H9 (cell line): ENCODE results near the gene GRB10. TPM values are rescaled to one million over a fixed set of nuclear protein-coding genes. Genes with fewer than 3 reads are reported as not detected.

Experiments used
- DNase-seq: peaks from one replicate; pipeline ENCODE4 v3.0.0-alpha.2; 2017
- H2AFZ ChIP-seq: one replicate; pipeline ENCODE4 v1.6.1; 2013; ENCODE audit warnings: mild to moderate bottlenecking, low read length, control low read depth, moderate library complexity
- H2AK5ac ChIP-seq: 2 replicates; pipeline ENCODE4 v1.6.1; 2013; ENCODE audit warnings: low read length, control low read depth, mixed read lengths; ENCODE audit not compliant: insufficient read length
- H2BK120ac ChIP-seq: one replicate; pipeline ENCODE4 v1.6.1; 2013; ENCODE audit warnings: low read depth, mild to moderate bottlenecking, low read length, control low read depth, inconsistent platforms; ENCODE audit not compliant: poor library complexity, severe bottlenecking
- H2BK12ac ChIP-seq: 2 replicates; pipeline ENCODE4 v1.6.1; 2013; ENCODE audit warnings: low read length, control low read depth, mixed read lengths, low read depth; ENCODE audit not compliant: insufficient read length
- H2BK15ac ChIP-seq: 2 replicates; pipeline ENCODE4 v1.6.1; 2013; ENCODE audit warnings: low read depth, low read length, control low read depth
- H2BK20ac ChIP-seq: one replicate; pipeline ENCODE4 v1.6.1; 2013; ENCODE audit warnings: low read depth, mild to moderate bottlenecking, low read length, control low read depth, inconsistent platforms; ENCODE audit not compliant: poor library complexity, severe bottlenecking
- H2BK5ac ChIP-seq: 2 replicates; pipeline ENCODE4 v1.6.1; 2013; ENCODE audit warnings: low read length, control low read depth, mixed read lengths; ENCODE audit not compliant: insufficient read length
- H3K14ac ChIP-seq: 2 replicates; pipeline ENCODE4 v1.6.1; 2013; ENCODE audit warnings: low read length, control low read depth; ENCODE audit not compliant: insufficient read depth
- H3K18ac ChIP-seq: 2 replicates; pipeline ENCODE4 v1.6.1; 2013; ENCODE audit warnings: low read depth, mild to moderate bottlenecking, mixed read lengths, low read length, control low read depth; ENCODE audit not compliant: insufficient read length
- H3K23ac ChIP-seq: 2 replicates; pipeline ENCODE4 v1.6.1; 2013; ENCODE audit warnings: low read length, control low read depth, mixed read lengths, low read depth; ENCODE audit not compliant: insufficient read length
- H3K23me2 ChIP-seq: 2 replicates; pipeline ENCODE4 v1.6.1; 2013; ENCODE audit warnings: low read depth, mild to moderate bottlenecking, mixed read lengths, low read length, control low read depth; ENCODE audit not compliant: insufficient read length, poor library complexity, severe bottlenecking
- H3K27ac ChIP-seq: 2 replicates; pipeline ENCODE4 v1.5.1; 2013; ENCODE audit warnings: low read length, control low read depth, mixed read lengths, low read depth; ENCODE audit not compliant: insufficient read length
- H3K27me3 ChIP-seq: 2 replicates; pipeline ENCODE4 v1.6.1; 2013; ENCODE audit warnings: low read length, control low read depth, inconsistent platforms; ENCODE audit not compliant: insufficient read depth
- H3K4ac ChIP-seq: 2 replicates; pipeline ENCODE4 v1.6.1; 2013; ENCODE audit warnings: low read depth, mild to moderate bottlenecking, control low read depth, inconsistent platforms, low read length, moderate library complexity
- H3K4me1 ChIP-seq: 2 replicates; pipeline ENCODE4 v1.6.1; 2013; ENCODE audit warnings: low read length, control low read depth, inconsistent platforms; ENCODE audit not compliant: insufficient read depth
- H3K4me2 ChIP-seq: 2 replicates; pipeline ENCODE4 v1.6.1; 2013; ENCODE audit warnings: low read length, control low read depth, mixed read lengths; ENCODE audit not compliant: insufficient read length, insufficient read depth
- H3K56ac ChIP-seq: 2 replicates; pipeline ENCODE4 v1.6.1; 2013; ENCODE audit warnings: low read depth, mild to moderate bottlenecking, mixed read lengths, low read length, control low read depth; ENCODE audit not compliant: insufficient read length
- H3K79me1 ChIP-seq: 2 replicates; pipeline ENCODE4 v1.6.1; 2013; ENCODE audit warnings: low read depth, mild to moderate bottlenecking, moderate library complexity, low read length, control low read depth, inconsistent platforms; ENCODE audit not compliant: insufficient read depth, poor library complexity, severe bottlenecking
- H3K79me2 ChIP-seq: 2 replicates; pipeline ENCODE4 v1.6.1; 2013; ENCODE audit warnings: low read length, control low read depth, inconsistent platforms; ENCODE audit not compliant: insufficient read depth
- H3K9ac ChIP-seq: 2 replicates; pipeline ENCODE4 v1.6.1; 2013; ENCODE audit warnings: low read length, control low read depth, mixed read lengths; ENCODE audit not compliant: insufficient read length; ENCODE audit errors: extremely low read depth
- H3K9me3 ChIP-seq: one replicate; pipeline ENCODE4 v1.6.1; 2013; ENCODE audit warnings: low read depth, low read length, inconsistent platforms; ENCODE audit not compliant: control insufficient read depth
- H3T11ph ChIP-seq: one replicate; pipeline ENCODE4 v1.6.1; 2013; ENCODE audit warnings: mild to moderate bottlenecking, low read length, control low read depth, inconsistent platforms
- H4K20me1 ChIP-seq: one replicate; pipeline ENCODE4 v1.6.1; 2013; ENCODE audit not compliant: control insufficient read depth, insufficient read length, insufficient read depth
- H4K5ac ChIP-seq: 2 replicates; pipeline ENCODE4 v1.6.1; 2013; ENCODE audit warnings: low read depth, mild to moderate bottlenecking, mixed read lengths, low read length, control low read depth; ENCODE audit not compliant: insufficient read length
- H4K8ac ChIP-seq: replicated peaks from 2 replicates; pipeline ENCODE4 v1.6.1; 2013; ENCODE audit warnings: low read length, control low read depth, mixed read lengths, low read depth; ENCODE audit not compliant: insufficient read length
- H4K91ac ChIP-seq: 2 replicates; pipeline ENCODE4 v1.6.1; 2013; ENCODE audit warnings: low read depth, mild to moderate bottlenecking, moderate library complexity, mixed read lengths, low read length, control low read depth; ENCODE audit not compliant: insufficient read length
- H3K27ac Mint-ChIP-seq, 3 experiments: 2 replicates in 2 of 3; 3 replicates in 1 of 3; pipeline ENCODE4 v1.8.0; 2020 to 2021; ENCODE audit warnings: mixed read lengths in 3 of 3, mild to moderate bottlenecking in 1 of 3, moderate library complexity in 1 of 3
- H3K27me3 Mint-ChIP-seq: 2 replicates; pipeline ENCODE4 v1.8.0; 2021; ENCODE audit warnings: low read depth, mild to moderate bottlenecking, moderate library complexity, mixed read lengths
- H3K36me3 Mint-ChIP-seq, 3 experiments: 2 replicates in 2 of 3; 3 replicates in 1 of 3; pipeline ENCODE4 v1.8.0; 2020 to 2021; ENCODE audit warnings: low read depth in 3 of 3, mixed read lengths in 3 of 3; ENCODE audit not compliant: insufficient read depth in 1 of 3
- H3K4me1 Mint-ChIP-seq, 2 experiments: 2 replicates each; pipeline ENCODE4 v1.8.0; 2020; ENCODE audit warnings: mixed read lengths in 2 of 2
- H3K4me3 Mint-ChIP-seq, 2 experiments: 2 replicates in 1 of 2; 3 replicates in 1 of 2; pipeline ENCODE4 v1.8.0; 2020 to 2021; ENCODE audit warnings: mild to moderate bottlenecking in 2 of 2, mixed read lengths in 2 of 2, moderate library complexity in 1 of 2
- H3K9me3 Mint-ChIP-seq, 2 experiments: 2 replicates in 1 of 2; 3 replicates in 1 of 2; pipeline ENCODE4 v1.8.0; 2020; ENCODE audit warnings: mild to moderate bottlenecking in 2 of 2, mixed read lengths in 2 of 2, moderate library complexity in 1 of 2
- CTCF ChIP-seq: fragments of 200-600 bp; sonication (generic); conservative IDR thresholded peaks from 3 replicates; pipeline ENCODE4 v1.8.0; 2021; ENCODE audit warnings: antibody characterized with exemption, mild to moderate bottlenecking
- total RNA-seq: library from RNA; stranded (reverse); gene quantifications from 2 replicates; pipeline ENCODE4 v1.2.1, GENCODE V29; 2021

The GRB10 gene
- total RNA-seq, 1 experiment from 2014 or later, result 108 TPM

- Mint-ChIP-seq H3K4me3 (no peak overlapping the region), H3K9me3 (peaks cover 0 to 2% of the 10 kb centered on the region in 2 experiments; a peak in 2 of 5 replicates), H3K27ac (no peak overlapping the region), H3K4me1 (peaks cover 14% of the 10 kb centered on the region in 2 experiments), H3K36me3 (peaks cover 15 to 38% (median 29%) of the 10 kb centered on the region in 3 experiments; a peak in 6 of 7 replicates), H3K27me3 (no peaks in the 10 kb centered on the region)
- Histone ChIP-seq H3K79me2 (no peaks in the 10 kb centered on the region), H3K14ac (no peak overlapping the region), H2BK12ac (no peak overlapping the region), H4K8ac (no peak overlapping the region), H4K20me1 (no peaks in the 10 kb centered on the region), H2BK120ac (no peak overlapping the region), H3K23me2 (no peaks in the 10 kb centered on the region), H3K18ac (no peak overlapping the region), H4K91ac (no peak overlapping the region), H3K4me1 (no peaks in the 10 kb centered on the region; the same call in 1 of the 2 replicates), H4K5ac (no peak overlapping the region), H3K4ac (no peak overlapping the region), H2BK5ac (no peak overlapping the region), H2BK15ac (no peak overlapping the region), H3K4me2 (no peak overlapping the region), H3K9me3 (no peaks in the 10 kb centered on the region), H3K27me3 (no peaks in the 10 kb centered on the region; the same call in 1 of the 2 replicates), H3K56ac (no peak overlapping the region), H2BK20ac (no peak overlapping the region), H3K27ac (no peak overlapping the region), H3K23ac (no peak overlapping the region), H3K79me1 (no peaks in the 10 kb centered on the region), H2AFZ (no peak overlapping the region), H3T11ph (no peak overlapping the region), H2AK5ac (no peak overlapping the region), H3K9ac (no peak overlapping the region)
- no peak for TF ChIP-seq CTCF
- no peak for DNase-seq
Observed at GRCh38 chr7:50699143-50699542, 83.6 kb downstream of the GRB10 start.
